Measurements from ENCODE around the gene OR2K2. TPM values are rescaled to one million over a fixed set of nuclear protein-coding genes. Genes with fewer than 3 reads are reported as not detected.
"Not testable (repeated sequence)": the region's sequence is repeated elsewhere in the genome, so short reads cannot be mapped to it uniquely, and the experiment has no call there.

OR2K2 gene
- total and polyA plus RNA-seq, 7 donors = not detected

- H3K4me3 ChIP-seq = no peak overlapping the region
- H3K36me3 ChIP-seq = no peaks in the 10 kb centered on the region
- no peak overlapping the region for H3K27ac ChIP-seq
- H3K27me3 ChIP-seq = no peaks in the 10 kb centered on the region
- no peaks in the 10 kb centered on the region for H3K9me3 ChIP-seq
- WGBS, 2 donors = 64 to 91% methylated on average over 3 of the region's 3 CpGs
- intact Hi-C loops (cut with DNase I) = no loop called here
- TF ChIP-seq POLR2AphosphoS5 (IDR thresholded peaks at IDR 0.05) (peak in 1 of 4 donors; percentile 19), CTCF (IDR thresholded peaks at IDR 0.05) (no peak)
- DNase-seq = no peak
- no peaks in the 10 kb centered on the region for H3K4me1 ChIP-seq
Observed at GRCh38 chr9:111316796-111317195, 13.2 kb downstream of the OR2K2 start.

- no peak for DNase-seq
- H3K9me3 ChIP-seq = no peaks in the 10 kb centered on the region
- intact Hi-C loops (cut with DNase I) = no loop called here
Observed at GRCh38 chr9:111305914-111306313, 24.1 kb downstream of the OR2K2 start.

GRCh38 chr9:111304000-111304399, 26.0 kb downstream of the OR2K2 start:
- DNase-seq; H3K27ac ChIP-seq; H3K4me1 ChIP-seq; H3K9me3 ChIP-seq; H3K27me3 ChIP-seq; intact Hi-C loops (cut with DNase I); H3K4me3 ChIP-seq; H3K36me3 ChIP-seq: not testable (repeated sequence)
- 70 to 81% methylated on average over 6 of the region's 6 CpGs for WGBS, 2 donors

More at GRCh38 chr9:111305914-111306313, 24.1 kb downstream of the OR2K2 start:
- H3K36me3 ChIP-seq = no peaks in the 10 kb centered on the region
- H3K4me1 ChIP-seq = no peaks in the 10 kb centered on the region
- H3K4me3 ChIP-seq = no peak overlapping the region
- H3K27me3 ChIP-seq = no peaks in the 10 kb centered on the region
- no peak overlapping the region for H3K27ac ChIP-seq
- TF ChIP-seq CTCF (IDR thresholded peaks at IDR 0.05) = no peak
- no peak for TF ChIP-seq EP300 (IDR thresholded peaks at IDR 0.05)
- TF ChIP-seq POLR2AphosphoS5 (IDR thresholded peaks at IDR 0.05) = no peak
- no peak for TF ChIP-seq POLR2A (IDR thresholded peaks at IDR 0.05)
- WGBS, 2 donors = 76 to 89% methylated on average over 5 of the region's 5 CpGs

GRCh38 chr9:111301195-111301594, 28.8 kb downstream of the OR2K2 start:
- 68 to 69% methylated on average over 1 of the region's 1 CpG for WGBS, 2 donors
- no peak for DNase-seq
- no peak for TF ChIP-seq EP300 (IDR thresholded peaks at IDR 0.05)
- no peak for TF ChIP-seq CTCF (IDR thresholded peaks at IDR 0.05)
- peak in 3 of 4 donors; percentile 11 to 67 (median 54) for TF ChIP-seq POLR2AphosphoS5 (IDR thresholded peaks at IDR 0.05)
- TF ChIP-seq POLR2A (IDR thresholded peaks at IDR 0.05) = no peak
- peaks cover 0 to 7% (median 0%) of the 10 kb centered on the region in 4 donors for H3K4me1 ChIP-seq
- H3K27me3 ChIP-seq = no peaks in the 10 kb centered on the region
- peak overlapping the region in 3 of 4 donors; percentile 13 to 36 (median 15) for H3K27ac ChIP-seq
- intact Hi-C loops (cut with DNase I) = no loop called here
- H3K36me3 ChIP-seq = no peaks in the 10 kb centered on the region
- no peak overlapping the region for H3K4me3 ChIP-seq
- H3K9me3 ChIP-seq = no peaks in the 10 kb centered on the region

GRCh38 chr9:111300140-111300735, 29.8 kb downstream of the OR2K2 start:
- peak overlapping the region; percentile 36 to 48 (median 44) for H3K27ac ChIP-seq
- DNase-seq = no peak
- no peak overlapping the region for H3K4me3 ChIP-seq
- no peak for TF ChIP-seq EP300 (IDR thresholded peaks at IDR 0.05)
- TF ChIP-seq CTCF (IDR thresholded peaks at IDR 0.05) = no peak
- TF ChIP-seq POLR2AphosphoS5 (IDR thresholded peaks at IDR 0.05) = no peak
- no peak for TF ChIP-seq POLR2A (IDR thresholded peaks at IDR 0.05)
- H3K36me3 ChIP-seq = no peaks in the 10 kb centered on the region
- peaks cover 0 to 7% (median 0%) of the 10 kb centered on the region in 4 donors for H3K4me1 ChIP-seq
- no peaks in the 10 kb centered on the region for H3K9me3 ChIP-seq
- 91 to 95% methylated on average over 4 of the region's 4 CpGs for WGBS, 2 donors
- no peaks in the 10 kb centered on the region for H3K27me3 ChIP-seq
- intact Hi-C loops (cut with DNase I) = no loop called here
